H1 (cell line): Measurements from ENCODE around the gene PIK3CG. TPM values are rescaled to one million over a fixed set of nuclear protein-coding genes. Genes with fewer than 3 reads are reported as not detected.

Experiments used
- CTCF ChIA-PET: fragments of 300-600 bp; sonication (Branson Sonifier 250); formaldehyde crosslinking; loops from one replicate; lab custom pipeline; 2021; ENCODE audit not compliant: partially characterized antibody; lab: Charles Lee
- POLR2A ChIA-PET: fragments of 300-600 bp; sonication (Branson Sonifier 250); formaldehyde crosslinking; loops from one replicate; lab custom pipeline; 2021; ENCODE audit warnings: inconsistent platforms; ENCODE audit not compliant: partially characterized antibody; lab: Charles Lee
- DNase-seq, 2 experiments: peaks; one replicate each; pipeline versions ENCODE4 v3.0.0 to v3.0.0-alpha.2; 2010 to 2022; ENCODE audit warnings: low spot score in 2 of 2, low read depth in 1 of 2, mixed read lengths in 1 of 2
- FAIRE-seq: peaks from 2 replicates; lab custom pipeline; 2011; peaks lifted over from hg19 to GRCh38; lab: Jason Lieb, UNC
- H2AFZ ChIP-seq: 2 replicates; pipeline ENCODE4 v1.8.1; 2012; ENCODE audit warnings: low read length, inconsistent platforms
- H2AK5ac ChIP-seq: 2 replicates; pipeline ENCODE4 v1.6.1; 2013; ENCODE audit warnings: low read depth, low read length
- H2BK120ac ChIP-seq: replicated peaks from 2 replicates; pipeline ENCODE3; 2013; ENCODE audit warnings: low read depth, low read length, inconsistent platforms
- H2BK12ac ChIP-seq: 2 replicates; pipeline ENCODE4 v1.6.1; 2013; ENCODE audit warnings: low read depth, low read length
- H2BK15ac ChIP-seq: 2 replicates; pipeline ENCODE4 v1.6.1; 2013; ENCODE audit warnings: low read length
- H2BK20ac ChIP-seq: 2 replicates; pipeline ENCODE4 v1.6.1; 2013; ENCODE audit warnings: low read length
- H2BK5ac ChIP-seq: 2 replicates; pipeline ENCODE4 v1.6.1; 2013; ENCODE audit warnings: low read depth, low read length
- H3K14ac ChIP-seq: 2 replicates; pipeline ENCODE4 v1.6.1; 2013; ENCODE audit warnings: inconsistent platforms; ENCODE audit not compliant: insufficient read length
- H3K18ac ChIP-seq: 2 replicates; pipeline ENCODE4 v1.6.1; 2013; ENCODE audit warnings: low read length; ENCODE audit errors: extremely low read depth
- H3K23ac ChIP-seq: 2 replicates; pipeline ENCODE4 v1.6.1; 2013; ENCODE audit warnings: inconsistent platforms; ENCODE audit not compliant: insufficient read length
- H3K23me2 ChIP-seq: 2 replicates; pipeline ENCODE4 v1.6.1; 2013; ENCODE audit warnings: low read depth, low read length
- H3K27ac ChIP-seq: 2 replicates; pipeline ENCODE4 v1.6.1; 2011; ENCODE audit warnings: low read depth, low read length, inconsistent platforms
- H3K27me3 ChIP-seq, 4 experiments: replicated peaks in 1 of 4; 1 replicate in 1 of 4; 2 replicates in 3 of 4; pipeline versions ENCODE4 v1.6.1 to v1.8.1; 2011 to 2013; ENCODE audit warnings: low read length in 3 of 4, mild to moderate bottlenecking in 3 of 4, inconsistent platforms in 2 of 4, mixed read lengths in 2 of 4, moderate library complexity in 1 of 4; ENCODE audit not compliant: control insufficient read depth in 3 of 4, insufficient read depth in 3 of 4; ENCODE audit errors: extremely low read depth in 1 of 4
- H3K36me3 ChIP-seq, 4 experiments: 2 replicates each; pipeline versions ENCODE4 v1.6.1 to v1.8.1; 2011 to 2013; ENCODE audit warnings: mild to moderate bottlenecking in 4 of 4, low read length in 3 of 4, moderate library complexity in 2 of 4, control low read depth in 1 of 4, inconsistent platforms in 1 of 4; ENCODE audit not compliant: insufficient read depth in 4 of 4, control insufficient read depth in 2 of 4
- H3K4ac ChIP-seq: replicated peaks from 2 replicates; pipeline ENCODE3; 2013; ENCODE audit warnings: low read length, low read depth, mixed read lengths, inconsistent platforms; ENCODE audit not compliant: insufficient read length
- H3K4me1 ChIP-seq, 4 experiments: replicated peaks in 1 of 4; 1 replicate in 1 of 4; 2 replicates in 3 of 4; pipeline versions ENCODE4 v1.6.1 to v1.8.1; 2011 to 2013; ENCODE audit warnings: low read length in 3 of 4, inconsistent platforms in 2 of 4, mixed read lengths in 1 of 4; ENCODE audit not compliant: insufficient read depth in 4 of 4, control insufficient read depth in 3 of 4
- H3K4me2 ChIP-seq, 2 experiments: 2 replicates each; pipeline versions ENCODE4 v1.6.1 to v1.8.1; 2011 to 2013; ENCODE audit warnings: low read depth in 2 of 2, low read length in 2 of 2, control low read depth in 1 of 2, inconsistent platforms in 1 of 2, mild to moderate bottlenecking in 1 of 2; ENCODE audit not compliant: insufficient read depth in 1 of 2
- H3K4me3 ChIP-seq, 4 experiments: fragments of 200-600, 300-600 bp in 1 of 4; sonication (generic), shearing (Covaris generic), sonication (Bioruptor Twin) in 1 of 4; 2 replicates each; pipeline versions ENCODE4 v1.5.1 to v1.8.1; 2011 to 2016; ENCODE audit warnings: low read length in 4 of 4, low read depth in 3 of 4, control low read depth in 2 of 4, inconsistent platforms in 2 of 4, mild to moderate bottlenecking in 2 of 4, mixed read lengths in 1 of 4, moderate library complexity in 1 of 4; ENCODE audit not compliant: insufficient read depth in 2 of 4; ENCODE audit errors: extremely low read depth in 1 of 4
- H3K56ac ChIP-seq: replicated peaks from 2 replicates; pipeline ENCODE3; 2013; ENCODE audit warnings: low read depth, mild to moderate bottlenecking, mixed read lengths, low read length, inconsistent platforms; ENCODE audit not compliant: insufficient read length
- H3K79me1 ChIP-seq: 2 replicates; pipeline ENCODE4 v1.6.1; 2013; ENCODE audit warnings: low read depth, low read length, control low read depth
- H3K79me2 ChIP-seq, 2 experiments: 2 replicates each; pipeline versions ENCODE4 v1.6.1 to v1.8.1; 2012 to 2013; ENCODE audit warnings: low read length in 2 of 2, mild to moderate bottlenecking in 2 of 2, inconsistent platforms in 1 of 2; ENCODE audit not compliant: insufficient read depth in 2 of 2, control insufficient read depth in 1 of 2
- H3K9ac ChIP-seq, 4 experiments: replicated peaks in 1 of 4; 1 replicate in 1 of 4; 2 replicates in 3 of 4; pipeline versions ENCODE4 v1.6.1 to v1.8.1; 2011 to 2013; ENCODE audit warnings: low read depth in 3 of 4, low read length in 3 of 4, control low read depth in 2 of 4, mild to moderate bottlenecking in 2 of 4, moderate library complexity in 2 of 4, inconsistent platforms in 1 of 4; ENCODE audit errors: extremely low read depth in 1 of 4
- H3K9me3 ChIP-seq, 2 experiments: 2 replicates each; pipeline versions ENCODE4 v1.6.1 to v1.8.1; 2012 to 2013; ENCODE audit warnings: mild to moderate bottlenecking in 2 of 2, moderate library complexity in 2 of 2, control low read depth in 1 of 2, inconsistent platforms in 1 of 2, low read depth in 1 of 2, low read length in 1 of 2, mixed read lengths in 1 of 2; ENCODE audit not compliant: insufficient read depth in 2 of 2
- H4K20me1 ChIP-seq, 2 experiments: replicated peaks in 1 of 2; 2 replicates each; pipeline versions ENCODE3 to v1.8.1; 2011 to 2013; ENCODE audit warnings: inconsistent platforms in 2 of 2, low read length in 2 of 2, mild to moderate bottlenecking in 1 of 2; ENCODE audit not compliant: insufficient read depth in 2 of 2, control insufficient read depth in 1 of 2
- H4K5ac ChIP-seq: 2 replicates; pipeline ENCODE4 v1.6.1; 2013; ENCODE audit warnings: low read length, low read depth, mixed read lengths, inconsistent platforms; ENCODE audit not compliant: insufficient read length
- H4K8ac ChIP-seq: 2 replicates; pipeline ENCODE4 v1.8.0; 2013; ENCODE audit warnings: mild to moderate bottlenecking, moderate library complexity, low read length, inconsistent platforms; ENCODE audit not compliant: insufficient read depth; ENCODE audit errors: extremely low read depth
- H4K91ac ChIP-seq: replicated peaks from 2 replicates; pipeline ENCODE3; 2013; ENCODE audit warnings: low read length, mixed read lengths, inconsistent platforms; ENCODE audit not compliant: insufficient read length
- CREB1 ChIP-seq: IDR thresholded peaks from 2 replicates; pipeline ENCODE4 v1.6.1; 2012; ENCODE audit warnings: inconsistent platforms
- SP1 ChIP-seq: IDR thresholded peaks from 2 replicates; pipeline ENCODE4 v1.6.1; 2011; ENCODE audit warnings: low read depth, low read length
- WGBS, 2 experiments: shearing (Covaris generic) in 1 of 2; methylation state at CpG; one replicate each; pipeline versions ENCODE4 v1.1.6 to v1.1.7; 2013 to 2015; ENCODE audit warnings: low lambda C conversion rate in 2 of 2, mixed read lengths in 2 of 2, inconsistent platforms in 1 of 2, low coverage in 1 of 2, missing lambda C conversion rate in 1 of 2; ENCODE audit not compliant: insufficient replicate concordance in 2 of 2, insufficient coverage in 1 of 2, insufficient read length in 1 of 2; ENCODE audit errors: extremely low coverage in 1 of 2, missing lambda C conversion rate in 1 of 2; 5-methylcytosine and 5-hydroxymethylcytosine counted together
- polyA plus RNA-seq, 7 experiments: library from polyadenylated mRNA; depleted of rRNA in 3 of 7; stranded (reverse) in 5 of 7; unstranded in 2 of 7; fragments of >200 nt in 5 of 7; fragments of 200-250 nt in 2 of 7; gene quantifications; 1 replicate in 5 of 7; 2 replicates in 1 of 7; 4 replicates in 1 of 7; pipeline versions ENCODE4 v1.2.1 to v1.2.3, GENCODE V29; 2011 to 2013; ENCODE audit warnings: missing spikeins in 2 of 7, mixed read lengths in 2 of 7
- total RNA-seq: library from RNA; stranded (reverse); fragmentation: NEBNext Ultra II Directional; extraction: Animal tissue kit (Norgen Biotek cat#: 25700); gene quantifications from 2 replicates; pipeline ENCODE4 v1.2.1, GENCODE V29; 2021

The PIK3CG gene
- total and polyA plus RNA-seq, 2 of the 8 experiments (the other 6 are each of a cell fraction or from before 2014, with no cell fraction given) = not detected

DNA sequence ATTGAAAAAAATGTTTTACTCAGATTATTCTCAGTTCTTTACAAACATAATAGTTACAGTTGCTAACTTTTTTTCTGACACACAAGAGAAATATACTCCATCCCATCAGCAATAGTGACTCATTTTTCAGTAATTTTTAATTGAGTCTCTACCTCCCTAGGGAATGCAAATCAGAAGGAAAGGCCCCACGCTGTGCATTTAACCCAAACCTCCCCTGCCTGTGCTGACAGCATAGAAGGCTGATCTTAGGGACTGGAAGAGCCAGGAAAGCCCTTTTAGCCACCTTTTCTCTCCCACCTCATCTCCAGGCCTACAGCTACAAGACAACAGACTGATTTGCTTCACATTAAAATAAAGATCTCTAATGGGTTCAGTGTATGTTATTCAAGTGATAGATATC, 24.7 kb upstream of the PIK3CG start:
- CTCF ChIA-PET = no interaction called here
- H3K9ac ChIP-seq = no peak overlapping the region

More for the DNA sequence above, 24.7 kb upstream of the PIK3CG start:
- POLR2A ChIA-PET = no interaction called here
- Histone ChIP-seq H3K4me2 (no peak overlapping the region), H2BK5ac (no peak overlapping the region), H3K79me1 (no peaks in the 10 kb centered on the region), H3K56ac (no peak overlapping the region), H2BK15ac (no peak overlapping the region), H3K27ac (no peak overlapping the region), H3K27me3 (no peaks in the 10 kb centered on the region), H2BK120ac (no peak overlapping the region), H3K4ac (no peak overlapping the region), H2BK20ac (no peak overlapping the region), H3K23ac (no peak overlapping the region), H2BK12ac (no peak overlapping the region), H3K79me2 (no peaks in the 10 kb centered on the region), H3K23me2 (no peaks in the 10 kb centered on the region; the same call in 1 of the 2 replicates), H3K4me3 (no peak overlapping the region), H3K4me1 (peaks cover 0 to 3% (median 0%) of the 10 kb centered on the region in 4 experiments; a peak in 4 of 7 replicates), H3K36me3 (no peaks in the 10 kb centered on the region), H4K91ac (no peak overlapping the region), H4K20me1 (no peaks in the 10 kb centered on the region), H3K14ac (no peak overlapping the region), H3K18ac (no peak overlapping the region), H2AK5ac (no peak overlapping the region), H2AFZ (no peak overlapping the region), H4K8ac (no peak overlapping the region), H3K9me3 (no peaks in the 10 kb centered on the region), H4K5ac (no peak overlapping the region)
- WGBS, 2 experiments = 21% methylated on average over 1 of the region's 1 CpG; no CpG with 5 or more reads in 1 of the 2 experiments
- FAIRE-seq (peak; percentile 75), DNase-seq (peak in 1 of 2 experiments; percentile 7)
- TF ChIP-seq SP1 (peak; percentile 37; the same call in 1 of the 2 replicates), CREB1 (no peak)
